GDM1 (cell line): ENCODE data around the gene COX15.
"Not testable (repeated sequence)": the region's sequence is repeated elsewhere in the genome, so short reads cannot be mapped to it uniquely, and the experiment has no call there.

Experiments
- DNase-seq: peaks from one replicate; lab custom pipeline; 2025; lab: John Stamatoyannopoulos, UW

The COX15 gene

GRCh38 chr10:99740933-99741559 is 9.1 kb upstream of the COX15 start:
- no peak for DNase-seq

GRCh38 chr10:99740260-99740659 is 8.3 kb upstream of the COX15 start:
- DNase-seq, result no peak

GRCh38 chr10:99734111-99734510 is 2.2 kb upstream of the COX15 start:
- DNase-seq, result not testable (repeated sequence)

GRCh38 chr10:99733366-99733765 is 1.4 kb upstream of the COX15 start:
- DNase-seq, result no peak

- no peak for DNase-seq
Measured at GRCh38 chr10:99731306-99732032, 458 bp downstream of the COX15 start.

GRCh38 chr10:99730026-99730425 is 1.9 kb downstream of the COX15 start:
- no peak for DNase-seq

- DNase-seq, result no peak
Measured at GRCh38 chr10:99720387-99720786, 11.5 kb downstream of the COX15 start.

GRCh38 chr10:99714446-99714845 is 17.5 kb downstream of the COX15 start:
- DNase-seq, result no peak

- DNase-seq, result peak; percentile 38
Measured at GRCh38 chr10:99711129-99711719, 20.7 kb downstream of the COX15 start.

- DNase-seq, result no peak
Measured at GRCh38 chr10:99709480-99710229, 22.3 kb downstream of the COX15 start.

GRCh38 chr10:99708428-99709012 is 23.4 kb downstream of the COX15 start:
- no peak for DNase-seq

- no peak for DNase-seq
Measured at GRCh38 chr10:99700649-99701048, 31.3 kb downstream of the COX15 start.

- no peak for DNase-seq
Measured at GRCh38 chr10:99698504-99699080, 33.3 kb downstream of the COX15 start.

GRCh38 chr10:99695761-99696160 is 36.2 kb downstream of the COX15 start:
- DNase-seq, result no peak

- no peak for DNase-seq
Measured at GRCh38 chr10:99693933-99694583, 37.9 kb downstream of the COX15 start.

- DNase-seq, result no peak
Measured at GRCh38 chr10:99689461-99689860, 42.5 kb downstream of the COX15 start.

GRCh38 chr10:99685597-99685967 is 46.3 kb downstream of the COX15 start:
- DNase-seq, result peak; percentile 77

GRCh38 chr10:99682752-99683151 is 49.2 kb downstream of the COX15 start:
- no peak for DNase-seq
